Activated T-cell treated with anti-CD3 and anti-CD28 coated beads, Interleukin-2, amount 50 U/mL, for 4 hours (primary cell): ENCODE measurements around the gene PSMD2. TPM values are rescaled to one million over a fixed set of nuclear protein-coding genes. Genes with fewer than 3 reads are reported as not detected.

Source experiments
- ATAC-seq, 2 donors: fragments of 200-7000 bp; cut with Tn5 transposase; one replicate each; pipeline ENCODE4 v1.10.0; 2021
- DNase-seq: peaks from one replicate; pipeline ENCODE4 v3.0.0-alpha.2; 2020
- H3K27me3 Mint-ChIP-seq: one replicate; pipeline ENCODE4 v1.8.0; 2021; ENCODE audit warnings: low read depth, mixed read lengths
- H3K36me3 Mint-ChIP-seq: one replicate; pipeline ENCODE4 v1.8.0; 2022; ENCODE audit warnings: mixed read lengths; ENCODE audit not compliant: insufficient read depth
- H3K4me1 Mint-ChIP-seq: one replicate; pipeline ENCODE4 v1.8.0; 2021; ENCODE audit warnings: low read depth, mixed read lengths
- H3K4me3 Mint-ChIP-seq: one replicate; pipeline ENCODE4 v1.8.0; 2021; ENCODE audit warnings: mild to moderate bottlenecking, moderate library complexity, mixed read lengths
- H3K9me3 Mint-ChIP-seq: one replicate; pipeline ENCODE4 v1.8.0; 2021; ENCODE audit warnings: mixed read lengths
- total RNA-seq, 3 donors: library from RNA; stranded (reverse); gene quantifications; one replicate each; pipeline ENCODE4 v1.2.1, GENCODE V29; 2021

The PSMD2 gene
- total RNA-seq, 3 donors from 2014 or later: 497 to 520 (median 498) TPM

GRCh38 chr3:184347321-184348056, 48.4 kb downstream of the PSMD2 start:
- Mint-ChIP-seq H3K27me3 (no peaks in the 10 kb centered on the region), H3K9me3 (no peaks in the 10 kb centered on the region), H3K36me3 (peaks cover 4% of the 10 kb centered on the region), H3K4me3 (no peak overlapping the region), H3K4me1 (no peaks in the 10 kb centered on the region)
- no peak for DNase-seq
- no peak for ATAC-seq

GRCh38 chr3:184348057-184348382, 49.0 kb downstream of the PSMD2 start:
- ATAC-seq (no peak), DNase-seq (no peak)
- H3K27me3 Mint-ChIP-seq: no peaks in the 10 kb centered on the region
- no peaks in the 10 kb centered on the region for H3K4me1 Mint-ChIP-seq
- H3K9me3 Mint-ChIP-seq: no peaks in the 10 kb centered on the region
- peaks cover 4% of the 10 kb centered on the region for H3K36me3 Mint-ChIP-seq
- no peak overlapping the region for H3K4me3 Mint-ChIP-seq

GRCh38 chr3:184349563-184350470, 50.8 kb downstream of the PSMD2 start:
- no peaks in the 10 kb centered on the region for H3K27me3 Mint-ChIP-seq
- DNase-seq (no peak), ATAC-seq (no peak)
- peaks cover 4% of the 10 kb centered on the region for H3K36me3 Mint-ChIP-seq
- H3K4me3 Mint-ChIP-seq: no peak overlapping the region
- no peaks in the 10 kb centered on the region for H3K9me3 Mint-ChIP-seq
- peaks cover 2% of the 10 kb centered on the region for H3K4me1 Mint-ChIP-seq

- H3K4me3 Mint-ChIP-seq: no peak overlapping the region
- peaks cover 3% of the 10 kb centered on the region for H3K36me3 Mint-ChIP-seq
- no peaks in the 10 kb centered on the region for H3K9me3 Mint-ChIP-seq
- DNase-seq: no peak
- H3K4me1 Mint-ChIP-seq: peaks cover 2% of the 10 kb centered on the region
- no peaks in the 10 kb centered on the region for H3K27me3 Mint-ChIP-seq
- no peak for ATAC-seq
These were observed 51.6 kb downstream of the PSMD2 start for GRCh38 chr3:184350618-184351017.

- no peak overlapping the region for H3K4me3 Mint-ChIP-seq
- no peak for ATAC-seq
- no peaks in the 10 kb centered on the region for H3K9me3 Mint-ChIP-seq
- H3K36me3 Mint-ChIP-seq: peaks cover 3% of the 10 kb centered on the region
- H3K4me1 Mint-ChIP-seq: peaks cover 2% of the 10 kb centered on the region
- DNase-seq: no peak
- H3K27me3 Mint-ChIP-seq: no peaks in the 10 kb centered on the region
These were observed 52.6 kb downstream of the PSMD2 start for GRCh38 chr3:184351511-184352148.

- Mint-ChIP-seq H3K27me3 (no peaks in the 10 kb centered on the region), H3K4me1 (peaks cover 2% of the 10 kb centered on the region), H3K36me3 (peaks cover 3% of the 10 kb centered on the region), H3K9me3 (no peaks in the 10 kb centered on the region), H3K4me3 (no peak overlapping the region)
- no peak for DNase-seq
- ATAC-seq: no peak
These were observed 53.2 kb downstream of the PSMD2 start for GRCh38 chr3:184352149-184352785.

GRCh38 chr3:184352897-184353545, 54.0 kb downstream of the PSMD2 start:
- ATAC-seq (no peak), DNase-seq (no peak)
- no peaks in the 10 kb centered on the region for H3K27me3 Mint-ChIP-seq
- peaks cover 3% of the 10 kb centered on the region for H3K36me3 Mint-ChIP-seq
- peaks cover 2% of the 10 kb centered on the region for H3K4me1 Mint-ChIP-seq
- H3K9me3 Mint-ChIP-seq: no peaks in the 10 kb centered on the region
- no peak overlapping the region for H3K4me3 Mint-ChIP-seq

- Mint-ChIP-seq H3K4me1 (peaks cover 2% of the 10 kb centered on the region), H3K36me3 (peaks cover 3% of the 10 kb centered on the region), H3K27me3 (no peaks in the 10 kb centered on the region), H3K4me3 (no peak overlapping the region), H3K9me3 (no peaks in the 10 kb centered on the region)
- no peak for DNase-seq
- no peak for ATAC-seq
These were observed 54.5 kb downstream of the PSMD2 start for GRCh38 chr3:184353546-184353941.

- Mint-ChIP-seq H3K4me1 (peaks cover 2% of the 10 kb centered on the region), H3K4me3 (no peak overlapping the region), H3K36me3 (peaks cover 3% of the 10 kb centered on the region), H3K27me3 (no peaks in the 10 kb centered on the region), H3K9me3 (no peaks in the 10 kb centered on the region)
- DNase-seq (peak; percentile 68), ATAC-seq (peak; percentile 63 to 74)
These were observed 55.2 kb downstream of the PSMD2 start for GRCh38 chr3:184354121-184354728.

- Mint-ChIP-seq H3K4me1 (peaks cover 2% of the 10 kb centered on the region), H3K4me3 (no peak overlapping the region), H3K9me3 (no peaks in the 10 kb centered on the region), H3K36me3 (peaks cover 3% of the 10 kb centered on the region), H3K27me3 (no peaks in the 10 kb centered on the region)
- DNase-seq (no peak), ATAC-seq (no peak)
These were observed 55.7 kb downstream of the PSMD2 start for GRCh38 chr3:184354754-184355153.

- Mint-ChIP-seq H3K36me3 (peaks cover 3% of the 10 kb centered on the region), H3K27me3 (no peaks in the 10 kb centered on the region), H3K9me3 (no peaks in the 10 kb centered on the region), H3K4me3 (no peak overlapping the region), H3K4me1 (peaks cover 2% of the 10 kb centered on the region)
- ATAC-seq (no peak), DNase-seq (no peak)
These were observed 56.4 kb downstream of the PSMD2 start for GRCh38 chr3:184355261-184356040.

GRCh38 chr3:184357248-184358123, 58.4 kb downstream of the PSMD2 start:
- Mint-ChIP-seq H3K4me1 (peaks cover 5% of the 10 kb centered on the region), H3K4me3 (no peak overlapping the region), H3K27me3 (no peaks in the 10 kb centered on the region), H3K9me3 (no peaks in the 10 kb centered on the region), H3K36me3 (peaks cover 3% of the 10 kb centered on the region)
- DNase-seq (no peak), ATAC-seq (no peak)
